Activated T-cell treated with anti-CD3 and anti-CD28 coated beads for 48 hours (primary cell): ENCODE data around the gene GBF1.
"Not testable (repeated sequence)": the region's sequence is repeated elsewhere in the genome, so short reads cannot be mapped to it uniquely, and the experiment has no call there.

Source experiments
- DNase-seq: peaks from one replicate; pipeline ENCODE4 v3.0.0-alpha.2; 2020; ENCODE audit warnings: low read depth

Gene GBF1

GRCh38 chr10:102267748-102268147, 22.4 kb downstream of the GBF1 start:
- DNase-seq, result no peak

GRCh38 chr10:102268375-102268888, 23.1 kb downstream of the GBF1 start:
- DNase-seq, result no peak

- no peak for DNase-seq
Observed at GRCh38 chr10:102269017-102269416, 23.7 kb downstream of the GBF1 start.

GRCh38 chr10:102274062-102274461, 28.7 kb downstream of the GBF1 start:
- DNase-seq, result no peak

GRCh38 chr10:102275343-102275742, 30.0 kb downstream of the GBF1 start:
- DNase-seq, result no peak

- DNase-seq, result no peak
Observed at GRCh38 chr10:102279104-102279503, 33.8 kb downstream of the GBF1 start.

GRCh38 chr10:102280397-102281101, 35.2 kb downstream of the GBF1 start:
- DNase-seq, result no peak

- no peak for DNase-seq
Observed at GRCh38 chr10:102281102-102281487, 35.8 kb downstream of the GBF1 start.

- DNase-seq, result no peak
Observed at GRCh38 chr10:102283488-102283887, 38.2 kb downstream of the GBF1 start.

- no peak for DNase-seq
Observed at GRCh38 chr10:102283890-102284289, 38.6 kb downstream of the GBF1 start.

GRCh38 chr10:102284531-102284930, 39.2 kb downstream of the GBF1 start:
- DNase-seq, result no peak

- DNase-seq, result no peak
Observed at GRCh38 chr10:102285133-102285532, 39.8 kb downstream of the GBF1 start.

- DNase-seq, result no peak
Observed at GRCh38 chr10:102286216-102286615, 40.9 kb downstream of the GBF1 start.

GRCh38 chr10:102287538-102287937, 42.2 kb downstream of the GBF1 start:
- no peak for DNase-seq

GRCh38 chr10:102287991-102288390, 42.7 kb downstream of the GBF1 start:
- DNase-seq, result no peak

- DNase-seq, result no peak
Observed at GRCh38 chr10:102289356-102289755, 44.0 kb downstream of the GBF1 start.

GRCh38 chr10:102289840-102290239, 44.5 kb downstream of the GBF1 start:
- DNase-seq, result no peak

- DNase-seq, result no peak
Observed at GRCh38 chr10:102291221-102291905, 46.0 kb downstream of the GBF1 start.

- no peak for DNase-seq
Observed at GRCh38 chr10:102297101-102297500, 51.8 kb downstream of the GBF1 start.

- no peak for DNase-seq
Observed at GRCh38 chr10:102298899-102299298, 53.6 kb downstream of the GBF1 start.

GRCh38 chr10:102299873-102300272, 54.5 kb downstream of the GBF1 start:
- DNase-seq, result no peak

- DNase-seq, result no peak
Observed at GRCh38 chr10:102300278-102300843, 55.0 kb downstream of the GBF1 start.

- DNase-seq, result not testable (repeated sequence)
Observed at GRCh38 chr10:102300912-102301311, 55.6 kb downstream of the GBF1 start.
